GM12874 (cell line): ENCODE data around the gene YTHDF1.

ENCODE experiments used
- CTCF ChIP-seq: IDR thresholded peaks from 2 replicates; pipeline ENCODE4 v1.5.1; 2011; ENCODE audit warnings: low read depth, mild to moderate bottlenecking, control low read depth, low read length, moderate library complexity; ENCODE audit not compliant: insufficient read depth

The YTHDF1 gene

GRCh38 chr20:63178889-63179686 is 36.8 kb downstream of the YTHDF1 start:
- TF ChIP-seq CTCF, result peak; percentile 75

- no peak for TF ChIP-seq CTCF
Measured at GRCh38 chr20:63178446-63178820, 37.5 kb downstream of the YTHDF1 start.

GRCh38 chr20:63177785-63178445 is 38.0 kb downstream of the YTHDF1 start:
- no peak for TF ChIP-seq CTCF

- no peak for TF ChIP-seq CTCF
Measured at GRCh38 chr20:63177134-63177784, 38.7 kb downstream of the YTHDF1 start.

GRCh38 chr20:63176427-63177133 is 39.4 kb downstream of the YTHDF1 start:
- TF ChIP-seq CTCF, result no peak

GRCh38 chr20:63176034-63176426 is 39.9 kb downstream of the YTHDF1 start:
- no peak for TF ChIP-seq CTCF
